GM13976 (cell line): Measurements from ENCODE around the gene RDX.

Source experiments
- DNase-seq: peaks from one replicate; pipeline ENCODE4 v3.0.0; 2012; ENCODE audit warnings: low spot score
- in situ Hi-C: fragments of 300-500 bp; cut with MboI; formaldehyde crosslinking; loops from one replicate; pipeline ENCODE4 v1.12.0; 2022; ENCODE audit warnings: low sequenced_read_pairs, mixed read lengths, inconsistent platforms; ENCODE audit not compliant: unreplicated experiment
- TF ChIP-seq, protein P1 (sequence below): IDR thresholded peaks from 2 replicates; pipeline ENCODE4 v1.5.1; 2012; ENCODE audit warnings: borderline replicate concordance, mild to moderate bottlenecking; ENCODE audit not compliant: insufficient read depth; ENCODE audit errors: extremely low read depth, missing control alignments, control extremely low read depth

The RDX gene

DNA sequence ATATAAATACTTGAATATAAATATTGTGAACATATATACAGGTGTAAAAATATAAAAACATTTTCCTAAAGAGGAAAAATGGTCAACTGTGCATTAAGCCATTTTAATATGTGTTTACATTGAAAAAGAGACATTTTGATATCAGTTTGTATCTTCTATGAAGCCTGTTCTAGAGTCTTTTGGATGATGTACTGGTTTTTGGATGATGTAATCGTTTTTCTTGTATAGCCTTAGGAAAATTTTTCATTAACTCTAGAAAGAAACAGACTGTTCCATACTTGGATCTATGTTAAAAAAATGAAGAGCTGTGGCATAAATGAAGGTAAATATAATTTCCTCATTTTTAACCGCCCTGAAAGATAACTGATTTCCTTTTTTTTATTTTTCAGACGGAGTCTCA, 39.6 kb upstream of the RDX start:
- TF ChIP-seq, protein P1, sequence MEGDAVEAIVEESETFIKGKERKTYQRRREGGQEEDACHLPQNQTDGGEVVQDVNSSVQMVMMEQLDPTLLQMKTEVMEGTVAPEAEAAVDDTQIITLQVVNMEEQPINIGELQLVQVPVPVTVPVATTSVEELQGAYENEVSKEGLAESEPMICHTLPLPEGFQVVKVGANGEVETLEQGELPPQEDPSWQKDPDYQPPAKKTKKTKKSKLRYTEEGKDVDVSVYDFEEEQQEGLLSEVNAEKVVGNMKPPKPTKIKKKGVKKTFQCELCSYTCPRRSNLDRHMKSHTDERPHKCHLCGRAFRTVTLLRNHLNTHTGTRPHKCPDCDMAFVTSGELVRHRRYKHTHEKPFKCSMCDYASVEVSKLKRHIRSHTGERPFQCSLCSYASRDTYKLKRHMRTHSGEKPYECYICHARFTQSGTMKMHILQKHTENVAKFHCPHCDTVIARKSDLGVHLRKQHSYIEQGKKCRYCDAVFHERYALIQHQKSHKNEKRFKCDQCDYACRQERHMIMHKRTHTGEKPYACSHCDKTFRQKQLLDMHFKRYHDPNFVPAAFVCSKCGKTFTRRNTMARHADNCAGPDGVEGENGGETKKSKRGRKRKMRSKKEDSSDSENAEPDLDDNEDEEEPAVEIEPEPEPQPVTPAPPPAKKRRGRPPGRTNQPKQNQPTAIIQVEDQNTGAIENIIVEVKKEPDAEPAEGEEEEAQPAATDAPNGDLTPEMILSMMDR = no peak

DNA sequence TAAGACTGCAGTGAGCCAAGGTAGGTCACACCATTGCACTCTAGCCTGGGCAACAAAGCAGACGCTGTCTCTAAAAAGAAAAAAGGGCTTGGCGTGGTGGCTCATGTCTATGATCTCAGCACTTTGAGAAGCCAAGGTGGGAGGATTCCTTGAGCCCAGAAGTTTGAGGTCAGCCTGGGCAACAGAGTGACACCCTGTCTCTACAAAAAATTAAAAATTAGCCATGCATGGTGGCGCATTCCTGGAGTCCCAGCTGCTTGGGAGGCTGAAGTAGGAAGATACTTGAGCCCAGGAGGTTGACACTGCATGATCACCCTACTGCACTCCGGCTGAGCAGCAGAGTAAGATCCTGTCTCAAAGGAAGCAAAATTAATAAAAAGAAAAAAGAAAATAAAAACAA, 38.9 kb upstream of the RDX start:
- in situ Hi-C loops = no loop called here
- no peak for DNase-seq
- TF ChIP-seq, protein P1 = no peak

More for the DNA sequence above, 39.6 kb upstream of the RDX start:
- DNase-seq = no peak
- in situ Hi-C loops = no loop called here

DNA sequence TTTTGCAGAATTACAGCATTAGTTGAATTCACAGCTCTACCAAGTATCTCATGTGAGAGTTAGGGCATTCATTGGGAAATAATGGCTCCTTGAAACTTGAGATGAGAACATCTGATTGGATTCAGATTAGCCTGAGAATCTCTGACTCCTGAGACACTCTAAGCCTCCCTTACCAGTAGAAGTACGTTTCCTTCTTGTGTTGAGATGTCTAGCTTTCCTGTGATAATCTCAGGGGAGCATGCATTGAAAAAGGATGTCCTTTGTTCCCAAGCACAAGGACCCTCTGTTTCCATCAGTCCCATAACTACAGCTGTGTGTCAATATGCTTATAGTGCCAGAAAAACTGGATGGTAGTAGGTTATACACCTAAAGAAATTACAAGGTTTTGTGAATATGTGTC, 35.2 kb upstream of the RDX start:
- TF ChIP-seq, protein P1 = no peak
- in situ Hi-C loops = no loop called here
- DNase-seq = no peak

DNA sequence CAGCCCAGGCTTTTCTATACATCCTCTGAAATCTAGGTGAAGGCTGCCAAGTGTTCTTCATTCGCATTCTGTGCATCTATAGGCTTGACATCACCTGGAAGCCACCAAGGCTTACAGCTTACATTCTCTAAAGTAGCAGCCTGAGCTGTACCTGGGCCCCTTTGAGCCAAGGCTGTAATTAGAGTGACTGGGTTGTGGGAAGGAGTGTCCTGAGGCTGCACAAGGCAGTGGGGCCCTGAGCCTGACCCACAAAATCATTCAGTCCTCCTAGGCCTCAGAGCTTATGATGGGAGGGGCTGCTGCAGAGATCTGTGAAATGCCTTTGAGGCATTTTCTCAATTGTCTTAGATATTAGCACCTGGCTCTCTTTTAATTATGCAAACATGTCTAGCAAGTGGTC, 33.0 kb upstream of the RDX start:
- in situ Hi-C loops = no loop called here
- TF ChIP-seq, protein P1 = no peak
- DNase-seq = no peak

DNA sequence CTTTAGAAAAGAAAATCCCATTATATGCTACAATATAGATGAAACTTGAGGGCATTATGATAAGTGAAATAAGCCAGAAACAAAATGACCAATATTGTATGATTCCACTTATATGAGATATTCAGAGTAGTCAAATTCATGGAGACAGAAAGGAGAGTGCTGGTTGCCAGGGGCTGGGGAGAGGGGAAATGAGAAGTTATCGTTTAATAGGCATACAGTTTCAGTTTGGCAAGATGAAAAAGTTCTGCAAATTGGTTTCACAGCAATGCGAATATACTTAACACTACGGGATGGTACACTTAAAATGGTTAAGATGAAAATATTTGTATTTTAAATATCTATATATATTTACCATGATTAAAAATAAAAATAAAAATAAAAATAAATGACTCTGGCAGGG, 31.1 kb upstream of the RDX start:
- TF ChIP-seq, protein P1 = no peak
- in situ Hi-C loops = no loop called here

DNA sequence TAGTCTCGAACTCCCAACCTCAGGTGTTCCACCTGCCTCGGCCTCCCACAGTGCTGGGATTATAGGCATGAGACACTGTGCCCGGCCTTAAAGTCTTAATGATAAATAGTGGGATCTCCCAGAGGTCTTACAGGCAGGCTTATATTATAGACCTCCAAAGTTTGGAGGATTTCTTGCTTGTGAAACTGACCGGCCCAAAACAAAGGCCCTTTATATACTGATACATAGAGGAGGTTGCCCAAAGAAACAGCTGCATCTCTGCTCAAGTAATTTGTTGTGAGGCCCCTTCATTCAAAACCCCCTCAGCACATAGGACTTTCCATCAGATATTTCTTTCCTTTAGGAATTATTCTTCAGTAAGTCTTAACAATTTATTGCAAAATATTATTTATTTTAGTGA, 27.4 kb upstream of the RDX start:
- DNase-seq = no peak
- in situ Hi-C loops = no loop called here
- TF ChIP-seq, protein P1 = no peak

More for the DNA sequence above, 31.1 kb upstream of the RDX start:
- DNase-seq = no peak

DNA sequence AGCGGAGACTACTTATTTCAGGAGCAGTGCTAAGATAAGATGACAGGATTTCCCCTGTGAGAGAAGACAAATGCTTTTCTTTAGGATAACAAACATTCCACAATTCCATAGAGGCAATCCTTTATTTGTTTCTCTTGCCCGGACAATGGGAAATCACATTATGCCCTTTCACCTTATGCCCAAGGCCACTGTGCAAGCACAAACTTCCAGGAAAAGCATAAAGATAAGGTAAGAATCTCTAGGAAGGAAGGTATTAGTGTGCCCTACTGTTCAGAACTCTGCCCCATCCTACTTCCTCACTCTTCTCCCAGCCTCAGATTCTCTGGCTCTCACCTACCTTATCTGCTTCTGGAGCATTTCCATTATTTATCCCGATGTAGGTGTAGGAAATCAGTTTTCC, 23.1 kb upstream of the RDX start:
- no peak for DNase-seq
- TF ChIP-seq, protein P1 = no peak
- in situ Hi-C loops = no loop called here
